Fibroblast of skin of left quadriceps (primary cell): ENCODE results near the gene PIK3AP1.
"Not testable (repeated sequence)": the region's sequence is repeated elsewhere in the genome, so short reads cannot be mapped to it uniquely, and the experiment has no call there.

Source experiments
- DNase-seq, 2 experiments: peaks; one replicate each; pipeline ENCODE4 v3.0.0-alpha.2; 2013; ENCODE audit warnings: low read depth in 2 of 2

Gene PIK3AP1

GRCh38 chr10:96720422-96721206 lies at the start of gene PIK3AP1:
PIK3AP1 (minus strand) TSS chr10:96720514; CDS start chr10:96720394, 120 bp downstream.
- DNase-seq: no peak

GRCh38 chr10:96768136-96768535 lies 47.8 kb upstream of the PIK3AP1 start:
- DNase-seq: no peak

GRCh38 chr10:96767611-96768010 lies 47.3 kb upstream of the PIK3AP1 start:
- DNase-seq: peak in 1 of 2 experiments; percentile 0

- DNase-seq: peak in 1 of 2 experiments; percentile 12
These were observed 45.3 kb upstream of the PIK3AP1 start for GRCh38 chr10:96765406-96766240.

GRCh38 chr10:96764425-96765060 lies 44.2 kb upstream of the PIK3AP1 start:
- DNase-seq: no peak

GRCh38 chr10:96758423-96758822 lies 38.1 kb upstream of the PIK3AP1 start:
- DNase-seq: no peak

GRCh38 chr10:96756111-96756903 lies 36.0 kb upstream of the PIK3AP1 start:
- no peak for DNase-seq

GRCh38 chr10:96753956-96754355 lies 33.6 kb upstream of the PIK3AP1 start:
- DNase-seq: no peak

GRCh38 chr10:96752375-96752774 lies 32.1 kb upstream of the PIK3AP1 start:
- no peak for DNase-seq

GRCh38 chr10:96750316-96750715 lies 30.0 kb upstream of the PIK3AP1 start:
- not testable (repeated sequence) for DNase-seq

GRCh38 chr10:96747734-96748550 lies 27.6 kb upstream of the PIK3AP1 start:
- DNase-seq: no peak

GRCh38 chr10:96746503-96746902 lies 26.2 kb upstream of the PIK3AP1 start:
- DNase-seq: no peak

- no peak for DNase-seq
These were observed 25.6 kb upstream of the PIK3AP1 start for GRCh38 chr10:96745950-96746349.

- DNase-seq: no peak
These were observed 23.8 kb upstream of the PIK3AP1 start for GRCh38 chr10:96743988-96744585.

GRCh38 chr10:96741557-96741956 lies 21.2 kb upstream of the PIK3AP1 start:
- DNase-seq: not testable (repeated sequence)

GRCh38 chr10:96740579-96741281 lies 20.4 kb upstream of the PIK3AP1 start:
- no peak for DNase-seq

- no peak for DNase-seq
These were observed 19.8 kb upstream of the PIK3AP1 start for GRCh38 chr10:96740141-96740540.

- not testable (repeated sequence) for DNase-seq
These were observed 17.1 kb upstream of the PIK3AP1 start for GRCh38 chr10:96737307-96737902.

- no peak for DNase-seq
These were observed 4.3 kb upstream of the PIK3AP1 start for GRCh38 chr10:96724621-96725020.
